Fibroblast of mammary gland (primary cell): ENCODE measurements around the gene LMO1.
A peak's percentile ranks its signal among the peaks of the same experiment; 100 is the strongest.

Experiments used
- DNase-seq: peaks from one replicate; pipeline ENCODE4 v3.0.0-alpha.2; 2010; ENCODE audit warnings: low read depth
- H3K4me3 ChIP-seq: 2 replicates; pipeline ENCODE4 v1.5.1; 2011; ENCODE audit warnings: low read depth, mild to moderate bottlenecking, low read length, moderate library complexity; ENCODE audit not compliant: control insufficient read depth
- TF ChIP-seq, protein P1 (sequence below): conservative IDR thresholded peaks from 2 replicates; pipeline ENCODE4 v1.5.1; 2011; ENCODE audit warnings: low read depth, low read length, inconsistent platforms; ENCODE audit not compliant: control insufficient read depth, insufficient read depth

Gene LMO1

DNA sequence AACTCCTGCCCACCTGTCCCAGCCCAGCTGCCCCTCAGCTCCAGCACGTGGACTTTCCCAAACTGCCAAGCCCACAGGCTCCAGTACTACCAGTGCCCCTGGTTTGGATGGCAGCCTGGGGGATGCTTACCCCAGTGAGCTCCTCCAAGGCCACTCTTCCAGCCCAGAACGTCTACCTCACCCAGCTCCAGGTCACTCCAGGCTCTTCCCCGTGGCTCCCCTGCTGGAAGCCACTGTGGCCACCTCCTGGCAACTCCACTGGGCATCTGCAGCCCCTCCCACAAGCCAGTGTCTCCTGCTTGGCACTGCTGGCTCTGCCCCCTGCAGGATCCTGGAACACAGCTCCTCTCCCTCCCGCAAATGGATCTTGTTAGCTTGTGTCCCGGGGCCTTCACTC is 29.3 kb downstream of the LMO1 start:
- no peak for DNase-seq
- no peak overlapping the region for H3K4me3 ChIP-seq
- TF ChIP-seq, protein P1, sequence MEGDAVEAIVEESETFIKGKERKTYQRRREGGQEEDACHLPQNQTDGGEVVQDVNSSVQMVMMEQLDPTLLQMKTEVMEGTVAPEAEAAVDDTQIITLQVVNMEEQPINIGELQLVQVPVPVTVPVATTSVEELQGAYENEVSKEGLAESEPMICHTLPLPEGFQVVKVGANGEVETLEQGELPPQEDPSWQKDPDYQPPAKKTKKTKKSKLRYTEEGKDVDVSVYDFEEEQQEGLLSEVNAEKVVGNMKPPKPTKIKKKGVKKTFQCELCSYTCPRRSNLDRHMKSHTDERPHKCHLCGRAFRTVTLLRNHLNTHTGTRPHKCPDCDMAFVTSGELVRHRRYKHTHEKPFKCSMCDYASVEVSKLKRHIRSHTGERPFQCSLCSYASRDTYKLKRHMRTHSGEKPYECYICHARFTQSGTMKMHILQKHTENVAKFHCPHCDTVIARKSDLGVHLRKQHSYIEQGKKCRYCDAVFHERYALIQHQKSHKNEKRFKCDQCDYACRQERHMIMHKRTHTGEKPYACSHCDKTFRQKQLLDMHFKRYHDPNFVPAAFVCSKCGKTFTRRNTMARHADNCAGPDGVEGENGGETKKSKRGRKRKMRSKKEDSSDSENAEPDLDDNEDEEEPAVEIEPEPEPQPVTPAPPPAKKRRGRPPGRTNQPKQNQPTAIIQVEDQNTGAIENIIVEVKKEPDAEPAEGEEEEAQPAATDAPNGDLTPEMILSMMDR = no peak

DNA sequence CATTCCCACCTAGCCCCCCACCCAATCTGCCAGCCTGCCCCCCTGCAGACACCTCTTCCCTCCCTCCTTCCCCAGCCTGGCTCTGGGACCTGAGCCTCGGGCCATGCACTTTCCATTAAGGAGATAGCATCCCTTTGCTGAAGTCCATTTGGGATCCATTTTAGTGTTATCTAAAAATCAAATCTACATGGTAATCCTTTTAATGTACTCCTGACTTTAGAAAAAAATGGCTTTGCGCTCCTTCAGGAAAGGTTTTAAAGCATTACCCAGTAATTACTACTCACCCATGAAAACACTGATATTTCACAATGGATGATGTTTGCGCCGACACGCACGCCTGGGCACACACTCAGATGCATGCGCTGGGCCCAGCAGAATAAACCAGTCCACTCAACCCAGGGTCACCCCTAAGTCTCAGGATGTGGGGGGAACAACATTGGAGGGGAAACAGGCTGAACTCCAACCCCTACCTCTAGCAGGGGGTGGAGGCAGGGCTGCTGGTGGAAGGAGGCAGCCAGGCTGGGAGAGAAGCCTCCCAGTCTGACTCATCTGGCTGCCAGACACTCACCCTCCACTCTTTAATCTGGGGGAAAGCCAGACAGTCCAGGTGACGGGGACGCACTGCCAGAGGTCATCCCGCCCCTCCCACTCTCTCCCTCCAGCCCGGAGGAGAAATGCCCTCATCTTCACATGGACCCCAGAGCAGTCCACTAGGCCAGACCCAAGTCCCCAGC is 29.8 kb downstream of the LMO1 start:
- peak; percentile 47 for DNase-seq
- TF ChIP-seq, protein P1 = no peak
- no peak overlapping the region for H3K4me3 ChIP-seq

DNA sequence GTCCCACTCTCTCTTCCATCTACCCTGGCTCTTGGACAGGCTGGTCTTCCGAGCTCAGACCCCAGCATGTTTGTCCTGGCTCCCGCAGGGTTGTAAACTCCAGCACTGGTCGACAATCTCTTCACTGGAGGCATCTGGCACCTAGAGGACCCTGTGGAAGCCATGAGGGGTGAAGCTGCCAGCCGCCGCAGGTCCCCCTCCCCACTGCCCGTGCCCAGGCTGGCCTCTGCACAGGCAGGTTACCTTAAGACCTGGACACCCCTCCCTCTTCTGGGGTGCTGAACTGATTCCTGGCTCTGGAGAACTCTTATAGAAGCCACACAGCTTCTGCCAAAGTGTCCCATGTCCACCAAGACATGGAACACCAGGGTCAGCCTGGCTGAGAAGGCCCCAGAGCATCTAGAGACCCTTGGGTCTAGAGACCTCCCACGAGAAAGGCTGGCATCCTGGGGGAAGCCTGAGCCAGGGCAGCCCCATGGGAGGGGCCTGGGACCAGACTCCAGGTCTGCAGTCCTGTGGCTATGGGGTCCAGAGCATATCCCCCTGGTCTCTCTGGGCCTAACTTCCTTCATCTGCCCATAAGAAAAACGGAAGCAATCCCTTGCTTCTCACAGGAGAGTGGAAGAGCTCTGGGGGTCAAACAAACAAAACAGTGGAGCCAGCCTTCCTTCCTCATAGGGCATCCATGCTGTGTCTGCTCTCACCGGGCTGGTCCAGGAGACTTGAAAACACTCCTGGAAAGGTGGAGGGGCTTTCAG is 30.6 kb downstream of the LMO1 start:
- DNase-seq = no peak
- TF ChIP-seq, protein P1 = no peak

GRCh38 chr11:8232414-8232813 is 31.3 kb downstream of the LMO1 start:
- no peak overlapping the region for H3K4me3 ChIP-seq
- no peak for DNase-seq
- TF ChIP-seq, protein P1 = no peak

More for the DNA sequence above, 30.6 kb downstream of the LMO1 start:
- H3K4me3 ChIP-seq = no peak overlapping the region

- H3K4me3 ChIP-seq = no peak overlapping the region
- TF ChIP-seq, protein P1 = no peak
- DNase-seq = no peak
These were observed 31.7 kb downstream of the LMO1 start for GRCh38 chr11:8231979-8232378.

DNA sequence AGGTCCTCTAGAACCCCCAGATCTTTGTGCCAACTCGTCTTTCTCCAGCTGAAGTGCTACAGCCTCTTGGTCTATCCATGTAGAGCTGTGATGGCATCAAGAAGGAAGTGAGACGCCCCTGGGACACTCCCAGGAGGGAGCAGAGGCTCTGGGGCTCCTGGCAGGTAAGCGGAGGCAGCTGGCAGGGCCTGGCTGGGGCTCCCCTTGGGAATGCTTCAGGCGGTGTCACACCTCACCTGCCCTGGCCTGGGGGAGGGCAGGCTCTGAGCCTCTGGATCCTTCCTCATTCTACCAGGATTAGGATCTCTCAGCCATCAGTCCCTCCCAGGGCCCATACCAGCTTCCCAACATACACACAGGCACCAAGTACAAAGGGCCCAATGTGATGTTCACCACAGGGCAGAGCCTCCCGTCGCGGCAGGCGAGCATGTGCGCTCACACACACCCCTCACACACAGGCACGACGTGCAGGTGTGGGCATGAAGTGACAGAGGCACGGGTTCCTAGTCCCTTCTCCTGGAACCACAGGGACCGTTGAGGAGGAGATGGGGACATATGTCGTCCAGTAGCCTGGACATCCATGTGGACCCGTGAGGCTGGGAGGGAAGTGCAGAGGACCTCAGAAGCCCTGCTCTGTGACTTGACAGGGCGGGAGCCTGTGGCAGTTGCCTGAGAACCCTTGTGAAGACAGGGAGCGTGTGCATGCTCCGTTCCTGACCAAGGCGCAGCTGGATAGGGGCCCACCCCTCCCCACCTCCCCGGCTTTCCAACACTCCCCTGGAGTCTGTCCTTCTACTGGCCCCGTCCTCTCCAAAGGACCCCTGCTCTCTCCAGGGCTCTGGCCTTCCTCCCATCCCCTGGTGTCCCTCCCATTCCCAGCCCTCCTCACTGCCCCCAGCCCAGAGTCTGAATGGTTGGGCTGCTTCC is 32.5 kb downstream of the LMO1 start:
- DNase-seq = no peak
- H3K4me3 ChIP-seq = no peak overlapping the region
- TF ChIP-seq, protein P1 = no peak
